Adrenal gland (tissue), 12 donors: Measurements from ENCODE around the gene IFRD2. TPM values are rescaled to one million over a fixed set of nuclear protein-coding genes. Genes with fewer than 3 reads are reported as not detected.

Experiments used
- DNase-seq, 7 donors: peaks; one replicate each; pipeline ENCODE4 v3.0.0-alpha.2; 2019 to 2020
- H3K27ac ChIP-seq, 5 donors: fragments of 200-600 bp; sonication (generic) in 4 of 5; 1 replicate in 3 of 5; 2 replicates in 2 of 5; pipeline versions ENCODE4 v1.5.1 to v1.8.0; 2016 to 2020; ENCODE audit warnings: mild to moderate bottlenecking in 1 of 5
- H3K27me3 ChIP-seq: fragments of 200-600 bp; 2 replicates; pipeline ENCODE4 v1.8.0; 2021
- H3K36me3 ChIP-seq, 2 donors: fragments of 200-600 bp; replicated peaks in 1 of 2; 1 replicate in 1 of 2; 2 replicates in 1 of 2; pipeline versions ENCODE4 v1.5.1 to v1.8.0; 2018 to 2022
- H3K4me1 ChIP-seq, 2 donors: fragments of 200-600 bp; replicated peaks in 1 of 2; 1 replicate in 1 of 2; 2 replicates in 1 of 2; pipeline versions ENCODE4 v1.5.1 to v1.8.0; 2018 to 2021
- H3K4me3 ChIP-seq, 4 donors: fragments of 200-600 bp; sonication (generic) in 3 of 4; one replicate each; pipeline ENCODE4 v1.5.1; 2016 to 2018
- H3K9me3 ChIP-seq, 3 donors: fragments of 200-600 bp; sonication (generic) in 1 of 3; replicated peaks in 1 of 3; 1 replicate in 2 of 3; 2 replicates in 1 of 3; pipeline versions ENCODE4 v1.5.1 to v1.8.0; 2016 to 2021
- CTCF ChIP-seq, 6 experiments: fragments of 450-650 bp in 4 of 6; fragments of 200-600 bp in 2 of 6; sonication (generic) in 1 of 6; IDR thresholded peaks; 1 replicate in 5 of 6; 2 replicates in 1 of 6; pipeline versions ENCODE4 v1.5.1 to v1.8.0; 2016 to 2021; ENCODE audit warnings: antibody characterized with exemption in 6 of 6, mild to moderate bottlenecking in 2 of 6, moderate library complexity in 1 of 6
- POLR2A ChIP-seq, 2 donors: fragments of 450-650 bp; IDR thresholded peaks; one replicate each; pipeline ENCODE4 v1.6.1; 2017; ENCODE audit warnings: antibody characterized with exemption in 2 of 2, mild to moderate bottlenecking in 2 of 2, moderate library complexity in 1 of 2
- WGBS, 4 donors: extraction: QIAGEN DNeasy Blood & Tissue Kit in 2 of 4; methylation state at CpG; one replicate each; pipeline versions ENCODE4 v1.1.5 to v1.1.7; 2013 to 2017; 5-methylcytosine and 5-hydroxymethylcytosine counted together
- intact Hi-C, 2 donors: fragments of 100-400 bp; cut with DNase I; formaldehyde crosslinking; loops; one replicate each; pipeline versions ENCODE4 v1.14.1 to v1.15.0; 2022 to 2023
- polyA plus RNA-seq, 3 donors: library from polyadenylated mRNA; stranded (reverse); fragments of 200-250 nt in 2 of 3; fragments of 350-450 nt in 1 of 3; fragmentation: Illumina TruSeq in 1 of 3; extraction: RNeasy Lipid Tissue Mini Kit (QIAGEN cat#74804) in 1 of 3; gene quantifications; one replicate each; pipeline ENCODE4 v1.2.3, GENCODE V29; 2013 to 2014
- total RNA-seq, 9 donors: library from RNA; depleted of rRNA in 4 of 9; stranded (reverse); fragments of >200 nt in 4 of 9; fragments of 120-200 nt in 1 of 9; fragmentation: NEBNext Ultra II Directional in 1 of 9; extraction: Animal tissue kit (Norgen Biotek cat#: 25700) in 1 of 9; gene quantifications; one replicate each; pipeline versions ENCODE4 v1.1.0 to v1.2.4, GENCODE V29; 2013 to 2023
- donor health status: healthy with polysubstance abuse.
- donor health status: Bipolar disorder and iron deficiency.
- donor health status: DM: yes; HTN: yes; CAD: no.
- donor health status: DM: no; HTN: no; CAD: no.
- donor health status: DM: no; HTN: no; CAD: no.
- donor health status: DM: yes; HTN: yes; CAD: no.

Gene IFRD2
- total and polyA plus RNA-seq, 12 donors: 31.6 to 182 (median 56.8) TPM

DNA sequence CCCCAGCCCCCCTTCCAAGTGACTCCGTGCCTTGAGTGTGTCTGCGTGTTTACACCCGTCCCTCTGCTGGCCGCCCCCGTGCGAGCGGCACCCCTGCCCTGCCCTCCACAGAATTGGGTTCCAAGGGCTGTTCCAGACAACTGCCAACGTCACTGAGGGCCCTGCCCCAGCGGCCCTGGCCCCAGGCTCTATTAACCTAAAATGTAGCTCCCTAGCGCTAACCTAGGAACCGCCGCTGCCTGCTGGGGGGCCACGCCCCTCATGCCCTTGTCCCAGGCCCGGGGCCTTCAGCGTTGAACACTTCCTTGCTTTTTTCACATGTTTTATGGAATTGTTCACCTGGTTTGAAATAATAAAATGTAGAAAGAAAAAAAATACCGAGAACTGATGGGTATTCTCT, 33.2 kb downstream of the IFRD2 start:
- no peaks in the 10 kb centered on the region for H3K27me3 ChIP-seq
- 82 to 85% (median 84%) methylated on average over 12 to 16 of the region's 16 CpGs for WGBS, 4 donors
- peak overlapping the region in 3 of 5 donors; percentile 96 to 98 (median 97) for H3K27ac ChIP-seq
- H3K36me3 ChIP-seq: peaks cover 0 to 43% of the 10 kb centered on the region in 2 donors
- intact Hi-C loops: no loop called here
- no peak for TF ChIP-seq POLR2A (IDR thresholded peaks at IDR 0.05)
- no peak for TF ChIP-seq CTCF (IDR thresholded peaks at IDR 0.05)
- peaks cover 23 to 42% of the 10 kb centered on the region in 2 donors for H3K4me1 ChIP-seq
- no peak overlapping the region for H3K4me3 ChIP-seq
- no peaks in the 10 kb centered on the region for H3K9me3 ChIP-seq
- DNase-seq: no peak

GRCh38 chr3:50258029-50258680, 34.1 kb downstream of the IFRD2 start:
- TF ChIP-seq POLR2A (IDR thresholded peaks at IDR 0.05): no peak
- TF ChIP-seq CTCF (IDR thresholded peaks at IDR 0.05): no peak
- DNase-seq: no peak
- H3K27ac ChIP-seq: peak overlapping the region in 1 of 5 donors; percentile 2
- H3K4me3 ChIP-seq: no peak overlapping the region
- intact Hi-C loops: no loop called here
- no peaks in the 10 kb centered on the region for H3K9me3 ChIP-seq
- H3K36me3 ChIP-seq: peaks cover 0 to 51% of the 10 kb centered on the region in 2 donors
- WGBS, 4 donors: 88 to 92% (median 89%) methylated on average over 14 to 17 of the region's 17 CpGs
- peaks cover 17 to 37% of the 10 kb centered on the region in 2 donors for H3K4me1 ChIP-seq
- no peaks in the 10 kb centered on the region for H3K27me3 ChIP-seq

- intact Hi-C loops: no loop called here
- peaks cover 0 to 60% of the 10 kb centered on the region in 2 donors for H3K36me3 ChIP-seq
These were observed 35.0 kb downstream of the IFRD2 start for GRCh38 chr3:50256978-50257890.

More at GRCh38 chr3:50256978-50257890, 35.0 kb downstream of the IFRD2 start:
- H3K27ac ChIP-seq: no peak overlapping the region
- DNase-seq: no peak
- H3K4me1 ChIP-seq: peaks cover 15 to 32% of the 10 kb centered on the region in 2 donors
- H3K27me3 ChIP-seq: no peaks in the 10 kb centered on the region
- no peak for TF ChIP-seq POLR2A (IDR thresholded peaks at IDR 0.05)
- TF ChIP-seq CTCF (IDR thresholded peaks at IDR 0.05): peak in 4 of 6 experiments; percentile 12 to 38 (median 26)
- WGBS, 4 donors: 88 to 96% (median 89%) methylated on average over 17 to 20 of the region's 20 CpGs
- H3K9me3 ChIP-seq: no peaks in the 10 kb centered on the region
- no peak overlapping the region for H3K4me3 ChIP-seq
